ENCODE results near the gene PITPNM2.

DNA sequence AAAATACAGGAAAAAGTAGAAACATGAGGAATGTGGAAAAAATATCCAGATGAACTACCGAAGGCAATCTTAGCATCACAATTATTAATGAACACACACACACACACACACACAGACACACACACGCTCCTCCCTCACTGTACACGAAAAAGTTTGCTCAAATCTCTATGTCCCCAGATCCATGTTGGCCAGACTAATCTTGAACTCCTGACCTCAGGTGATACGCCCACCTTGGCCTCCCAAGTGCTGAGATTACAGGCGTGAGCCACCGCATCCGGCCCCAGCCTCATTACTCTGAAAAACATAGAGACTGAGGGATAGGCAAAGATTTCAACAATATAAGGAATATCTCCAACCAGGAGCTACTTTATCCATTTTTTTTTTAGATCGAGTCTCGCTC, 17.2 kb downstream of the PITPNM2 start:
- TF ChIP-seq, protein P1, sequence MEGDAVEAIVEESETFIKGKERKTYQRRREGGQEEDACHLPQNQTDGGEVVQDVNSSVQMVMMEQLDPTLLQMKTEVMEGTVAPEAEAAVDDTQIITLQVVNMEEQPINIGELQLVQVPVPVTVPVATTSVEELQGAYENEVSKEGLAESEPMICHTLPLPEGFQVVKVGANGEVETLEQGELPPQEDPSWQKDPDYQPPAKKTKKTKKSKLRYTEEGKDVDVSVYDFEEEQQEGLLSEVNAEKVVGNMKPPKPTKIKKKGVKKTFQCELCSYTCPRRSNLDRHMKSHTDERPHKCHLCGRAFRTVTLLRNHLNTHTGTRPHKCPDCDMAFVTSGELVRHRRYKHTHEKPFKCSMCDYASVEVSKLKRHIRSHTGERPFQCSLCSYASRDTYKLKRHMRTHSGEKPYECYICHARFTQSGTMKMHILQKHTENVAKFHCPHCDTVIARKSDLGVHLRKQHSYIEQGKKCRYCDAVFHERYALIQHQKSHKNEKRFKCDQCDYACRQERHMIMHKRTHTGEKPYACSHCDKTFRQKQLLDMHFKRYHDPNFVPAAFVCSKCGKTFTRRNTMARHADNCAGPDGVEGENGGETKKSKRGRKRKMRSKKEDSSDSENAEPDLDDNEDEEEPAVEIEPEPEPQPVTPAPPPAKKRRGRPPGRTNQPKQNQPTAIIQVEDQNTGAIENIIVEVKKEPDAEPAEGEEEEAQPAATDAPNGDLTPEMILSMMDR (optimal IDR thresholded peaks at IDR 0.05 in 1 of 3, IDR thresholded peaks at IDR 0.05 in 1 of 3, conservative IDR thresholded peaks at IDR 0.05 in 1 of 3; ENCODE audit: extremely low read depth in 1 of 3, insufficient read depth in 2 of 3, low read length in 3 of 3), result no peak
- no peak for TF ChIP-seq EZH2 (IDR thresholded peaks at IDR 0.05; ENCODE audit: low read length)
